ENCODE data around the gene PPP3CA. TPM values are rescaled to one million over a fixed set of nuclear protein-coding genes. Genes with fewer than 3 reads are reported as not detected.

The PPP3CA gene
- total RNA-seq, 1 donor from 2014 or later = 38.4 TPM

DNA sequence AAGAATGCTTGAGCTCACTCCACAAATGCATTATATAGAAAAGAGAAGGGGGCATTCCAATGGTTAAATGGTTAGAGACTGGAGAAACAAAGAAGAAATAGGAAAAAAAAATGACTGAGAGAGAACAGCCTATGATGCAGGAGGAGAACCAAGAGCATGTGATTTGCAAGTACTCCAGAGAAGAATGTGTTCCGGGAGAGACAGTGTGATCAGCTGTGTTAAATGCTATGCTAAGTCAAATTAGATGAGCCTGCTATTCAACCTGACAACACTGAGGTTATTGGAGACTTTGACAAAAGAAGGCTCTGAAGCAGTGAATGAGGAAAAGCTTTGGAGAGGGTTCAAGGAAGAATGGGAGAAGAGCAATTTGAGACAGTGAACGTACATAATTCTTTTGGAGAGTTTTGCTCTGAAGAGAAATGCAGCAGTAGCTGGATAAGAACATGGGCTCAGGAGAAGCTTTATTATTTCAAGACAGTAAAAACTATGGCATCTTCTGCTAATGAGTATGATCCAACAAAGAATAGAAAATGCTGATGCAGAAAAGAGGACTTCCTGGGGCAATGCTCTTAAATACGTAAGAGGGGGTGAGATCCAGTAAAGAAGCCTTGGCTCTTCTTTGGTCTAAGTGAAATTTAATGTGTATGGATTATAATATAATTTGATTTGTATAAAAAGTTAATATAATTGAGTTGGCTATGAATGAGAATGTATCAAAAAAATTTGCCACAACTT is 66.3 kb downstream of the PPP3CA start:
- DNase-seq (ENCODE audit: low spot score) = peak; percentile 43
- no peak overlapping the region for H3K27ac Mint-ChIP-seq

DNA sequence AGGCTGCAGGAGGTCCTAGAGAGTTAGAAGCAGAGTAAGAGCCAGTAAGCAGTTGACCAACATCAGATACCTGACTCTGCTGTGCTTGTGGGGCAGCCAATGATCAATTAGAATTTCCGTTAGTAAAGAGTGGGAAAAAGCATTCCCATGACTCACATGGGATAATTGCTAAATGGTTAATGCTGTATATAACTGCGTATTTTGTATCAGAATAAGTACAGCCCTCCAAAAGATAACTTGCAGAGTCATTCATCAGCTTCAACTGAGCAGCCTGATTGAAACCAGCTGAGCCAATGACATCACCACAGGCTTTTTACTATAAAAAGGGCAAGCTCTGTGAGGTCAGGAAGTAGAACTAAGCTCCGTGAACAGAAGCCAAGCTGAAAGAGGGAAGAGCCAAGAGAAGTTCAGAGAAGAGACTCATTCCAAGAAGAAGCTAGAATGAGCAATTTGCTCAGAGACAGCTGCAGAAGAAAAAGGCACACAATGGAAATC is 67.9 kb downstream of the PPP3CA start:
- Histone ChIP-seq H3K4me2 (no peak overlapping the region), H3F3A (ENCODE audit: low read depth) (peaks cover 5% of the 10 kb centered on the region), H2AFZ (replicated peaks) (no peak overlapping the region), H3K4me3 (no peak overlapping the region), H4K20me1 (ENCODE audit: low read depth) (peaks cover 4% of the 10 kb centered on the region), H3K4me1 (peaks cover 19% of the 10 kb centered on the region), H3K36me3 (no peaks in the 10 kb centered on the region), H3K27ac (no peak overlapping the region), H3K9ac (no peak overlapping the region), H3K79me2 (ENCODE audit: low read depth) (peaks cover 18% of the 10 kb centered on the region), H3K9me3 (ENCODE audit: low read depth) (no peaks in the 10 kb centered on the region), H3K27me3 (no peaks in the 10 kb centered on the region)
- H3K4me1 Mint-ChIP-seq = peaks cover 2% of the 10 kb centered on the region
- DNase-seq (ENCODE audit: low spot score) = no peak
- no peak overlapping the region for H3K27ac Mint-ChIP-seq
- TF ChIP-seq, protein P1, sequence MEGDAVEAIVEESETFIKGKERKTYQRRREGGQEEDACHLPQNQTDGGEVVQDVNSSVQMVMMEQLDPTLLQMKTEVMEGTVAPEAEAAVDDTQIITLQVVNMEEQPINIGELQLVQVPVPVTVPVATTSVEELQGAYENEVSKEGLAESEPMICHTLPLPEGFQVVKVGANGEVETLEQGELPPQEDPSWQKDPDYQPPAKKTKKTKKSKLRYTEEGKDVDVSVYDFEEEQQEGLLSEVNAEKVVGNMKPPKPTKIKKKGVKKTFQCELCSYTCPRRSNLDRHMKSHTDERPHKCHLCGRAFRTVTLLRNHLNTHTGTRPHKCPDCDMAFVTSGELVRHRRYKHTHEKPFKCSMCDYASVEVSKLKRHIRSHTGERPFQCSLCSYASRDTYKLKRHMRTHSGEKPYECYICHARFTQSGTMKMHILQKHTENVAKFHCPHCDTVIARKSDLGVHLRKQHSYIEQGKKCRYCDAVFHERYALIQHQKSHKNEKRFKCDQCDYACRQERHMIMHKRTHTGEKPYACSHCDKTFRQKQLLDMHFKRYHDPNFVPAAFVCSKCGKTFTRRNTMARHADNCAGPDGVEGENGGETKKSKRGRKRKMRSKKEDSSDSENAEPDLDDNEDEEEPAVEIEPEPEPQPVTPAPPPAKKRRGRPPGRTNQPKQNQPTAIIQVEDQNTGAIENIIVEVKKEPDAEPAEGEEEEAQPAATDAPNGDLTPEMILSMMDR (IDR thresholded peaks at IDR 0.05) = no peak
- TF ChIP-seq EZH2phosphoT487 (IDR thresholded peaks at IDR 0.05) (no peak), EZH2 (IDR thresholded peaks at IDR 0.05) (no peak)
- no peaks in the 10 kb centered on the region for H3K27me3 Mint-ChIP-seq (ENCODE audit: insufficient read depth, low read depth)
- no peak overlapping the region for H3K4me3 Mint-ChIP-seq
- H3K9me3 Mint-ChIP-seq = no peaks in the 10 kb centered on the region
- H3K36me3 Mint-ChIP-seq = no peaks in the 10 kb centered on the region

More for the DNA sequence above, 66.3 kb downstream of the PPP3CA start:
- H3K36me3 ChIP-seq = no peaks in the 10 kb centered on the region
- H3F3A ChIP-seq (ENCODE audit: low read depth) = peaks cover 5% of the 10 kb centered on the region
- H3K79me2 ChIP-seq (ENCODE audit: low read depth) = peaks cover 26% of the 10 kb centered on the region
- H2AFZ ChIP-seq (replicated peaks) = no peak overlapping the region
- no peaks in the 10 kb centered on the region for H3K9me3 ChIP-seq (ENCODE audit: low read depth)
- H3K4me2 ChIP-seq = peak overlapping the region; percentile 51
- H3K4me1 Mint-ChIP-seq = peaks cover 2% of the 10 kb centered on the region
- peak overlapping the region; percentile 20 for H3K27ac ChIP-seq
- no peaks in the 10 kb centered on the region for H3K27me3 Mint-ChIP-seq (ENCODE audit: insufficient read depth, low read depth)
- H3K36me3 Mint-ChIP-seq = no peaks in the 10 kb centered on the region
- TF ChIP-seq, protein P1 (IDR thresholded peaks at IDR 0.05) = no peak
- no peak for TF ChIP-seq EZH2phosphoT487 (IDR thresholded peaks at IDR 0.05)
- TF ChIP-seq EZH2 (IDR thresholded peaks at IDR 0.05) = no peak
- peaks cover 19% of the 10 kb centered on the region for H3K4me1 ChIP-seq
- H3K4me3 Mint-ChIP-seq = no peak overlapping the region
- no peak overlapping the region for H3K4me3 ChIP-seq
- no peaks in the 10 kb centered on the region for H3K27me3 ChIP-seq
- H3K9me3 Mint-ChIP-seq = no peaks in the 10 kb centered on the region
- H3K9ac ChIP-seq = no peak overlapping the region
- peaks cover 4% of the 10 kb centered on the region for H4K20me1 ChIP-seq (ENCODE audit: low read depth)

DNA sequence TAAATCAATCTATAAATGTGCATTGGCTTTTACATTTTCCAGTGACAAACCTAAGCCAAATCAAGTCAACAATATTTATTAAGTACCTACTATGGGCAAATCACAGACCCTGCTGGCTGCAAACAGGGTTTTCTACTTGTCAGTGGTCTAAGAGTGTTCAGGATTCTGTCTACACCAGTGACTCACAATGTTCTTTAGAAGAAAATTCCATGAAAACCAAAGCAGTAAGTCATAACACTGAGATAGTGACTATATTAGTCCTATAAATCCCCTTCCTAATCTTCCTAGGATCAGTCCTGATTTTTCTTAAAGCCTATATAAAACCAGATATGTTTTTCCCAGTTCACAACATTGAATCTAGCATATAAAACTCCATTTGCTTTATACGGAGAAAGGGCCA is 69.7 kb downstream of the PPP3CA start:
- peaks cover 4% of the 10 kb centered on the region for H4K20me1 ChIP-seq (ENCODE audit: low read depth)
- H3K79me2 ChIP-seq (ENCODE audit: low read depth) = peaks cover 22% of the 10 kb centered on the region

More for the DNA sequence above, 69.7 kb downstream of the PPP3CA start:
- Mint-ChIP-seq H3K4me1 (no peaks in the 10 kb centered on the region), H3K27me3 (ENCODE audit: insufficient read depth, low read depth) (no peaks in the 10 kb centered on the region), H3K9me3 (no peaks in the 10 kb centered on the region), H3K27ac (no peak overlapping the region), H3K4me3 (no peak overlapping the region), H3K36me3 (no peaks in the 10 kb centered on the region)
- Histone ChIP-seq H3K4me3 (no peak overlapping the region), H3K9me3 (ENCODE audit: low read depth) (no peaks in the 10 kb centered on the region), H3K36me3 (no peaks in the 10 kb centered on the region), H3F3A (ENCODE audit: low read depth) (peaks cover 5% of the 10 kb centered on the region), H3K27ac (no peak overlapping the region), H3K4me1 (peaks cover 18% of the 10 kb centered on the region), H3K9ac (no peak overlapping the region), H3K27me3 (no peaks in the 10 kb centered on the region), H2AFZ (replicated peaks) (no peak overlapping the region), H3K4me2 (no peak overlapping the region)
- TF ChIP-seq EZH2 (IDR thresholded peaks at IDR 0.05) (no peak), EZH2phosphoT487 (IDR thresholded peaks at IDR 0.05) (no peak)
- TF ChIP-seq, protein P1 (IDR thresholded peaks at IDR 0.05) = no peak
- DNase-seq (ENCODE audit: low spot score) = no peak

Data from neural progenitor cell (in vitro differentiated cells).